Kidney (tissue), 14 donors: ENCODE data around the gene MT3. TPM values are rescaled to one million over a fixed set of nuclear protein-coding genes. Genes with fewer than 3 reads are reported as not detected.

ENCODE experiments used
- DNase-seq, 5 donors: peaks; one replicate each; pipeline ENCODE4 v3.0.0-alpha.2; 2013 to 2020
- FAIRE-seq: peaks from 2 replicates; lab custom pipeline; 2012; peaks lifted over from hg19 to GRCh38; lab: Jason Lieb, UNC
- H3K27ac ChIP-seq, 2 donors: one replicate each; pipeline ENCODE4 v1.7.0; 2013; ENCODE audit warnings: low read depth in 2 of 2, low read length in 2 of 2, inconsistent platforms in 1 of 2
- H3K27me3 ChIP-seq: one replicate; pipeline ENCODE4 v1.7.1; 2013; ENCODE audit warnings: low read length, inconsistent platforms; ENCODE audit not compliant: control insufficient read depth, insufficient read depth
- H3K36me3 ChIP-seq, 3 donors: one replicate each; pipeline versions ENCODE4 v1.7.0 to v1.7.1; 2013; ENCODE audit warnings: low read length in 3 of 3, control low read depth in 1 of 3, inconsistent platforms in 1 of 3; ENCODE audit not compliant: insufficient read depth in 3 of 3, control insufficient read depth in 2 of 3
- H3K4me1 ChIP-seq, 3 donors: one replicate each; pipeline versions ENCODE4 v1.7.0 to v1.7.1; 2013; ENCODE audit warnings: low read length in 3 of 3, inconsistent platforms in 1 of 3, low read depth in 1 of 3; ENCODE audit not compliant: control insufficient read depth in 2 of 3, insufficient read depth in 2 of 3
- H3K4me3 ChIP-seq, 3 donors: one replicate each; pipeline versions ENCODE4 v1.7.0 to v1.8.1; 2013; ENCODE audit warnings: low read length in 3 of 3, control low read depth in 1 of 3, inconsistent platforms in 1 of 3
- H3K9ac ChIP-seq, 3 donors: one replicate each; pipeline versions ENCODE4 v1.7.0 to v1.7.1; 2013; ENCODE audit warnings: low read length in 3 of 3, control low read depth in 1 of 3, inconsistent platforms in 1 of 3
- H3K9me3 ChIP-seq, 3 donors: one replicate each; pipeline versions ENCODE4 v1.7.0 to v1.7.1; 2013; ENCODE audit warnings: low read length in 3 of 3, control low read depth in 1 of 3, inconsistent platforms in 1 of 3; ENCODE audit not compliant: control insufficient read depth in 2 of 3, insufficient read depth in 1 of 3
- CTCF ChIP-seq: IDR thresholded peaks from 3 replicates; pipeline ENCODE4 v1.5.1; 2012; ENCODE audit warnings: mild to moderate bottlenecking, moderate library complexity, borderline replicate concordance; ENCODE audit not compliant: insufficient read depth; ENCODE audit errors: extremely low read depth
- intact Hi-C: fragments of 100-400 bp; cut with DNase I; formaldehyde crosslinking; loops from one replicate; pipeline ENCODE4 v1.11.1; 2022
- polyA plus RNA-seq: library from polyadenylated mRNA; stranded (reverse); fragments of 350-450 nt; fragmentation: Illumina TruSeq; extraction: RNeasy Lipid Tissue Mini Kit (QIAGEN cat#74804); gene quantifications from one replicate; pipeline ENCODE4 v1.2.3, GENCODE V29; 2014; ENCODE audit warnings: low read depth, low replicate concordance; ENCODE audit not compliant: insufficient read depth
- total RNA-seq: library from RNA; stranded (reverse); fragmentation: NEBNext Ultra II Directional; extraction: Animal tissue kit (Norgen Biotek cat#: 25700); gene quantifications from one replicate; pipeline ENCODE4 v1.2.1, GENCODE V29; 2021
- donor health status: control.
- donor health status: control.
- donor health status: control.
- donor health status: control.
- donor health status: control.
- donor health status: DM: yes; HTN: yes; CAD: no.
- donor health status: Normal renal cell carcinoma (clear cell type).

MT3 gene
- total and polyA plus RNA-seq, 2 donors from 2014 or later: 25.5 TPM; not detected in 1

DNA sequence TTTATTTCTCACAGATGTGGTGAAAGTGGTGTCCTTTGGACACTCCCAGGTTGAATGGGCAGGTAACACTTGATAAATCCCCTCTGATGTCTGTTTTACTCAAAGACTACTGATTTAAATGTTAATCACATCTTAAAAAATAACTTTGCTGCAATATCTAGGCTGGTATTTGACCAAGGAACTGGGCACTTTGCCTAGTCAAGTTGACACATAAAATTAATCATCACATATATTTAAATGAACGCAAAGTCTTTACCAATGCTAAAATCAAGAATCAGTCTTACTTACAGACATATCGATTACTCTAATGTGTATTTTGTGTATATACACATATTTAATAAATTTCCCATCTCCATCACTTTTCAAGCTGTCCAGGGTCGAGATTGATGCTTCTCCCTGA, 26.0 kb downstream of the MT3 start:
- intact Hi-C loops: no loop called here
- H3K4me1 ChIP-seq: peaks cover 0 to 27% (median 7%) of the 10 kb centered on the region in 3 donors
- FAIRE-seq: no peak

DNA sequence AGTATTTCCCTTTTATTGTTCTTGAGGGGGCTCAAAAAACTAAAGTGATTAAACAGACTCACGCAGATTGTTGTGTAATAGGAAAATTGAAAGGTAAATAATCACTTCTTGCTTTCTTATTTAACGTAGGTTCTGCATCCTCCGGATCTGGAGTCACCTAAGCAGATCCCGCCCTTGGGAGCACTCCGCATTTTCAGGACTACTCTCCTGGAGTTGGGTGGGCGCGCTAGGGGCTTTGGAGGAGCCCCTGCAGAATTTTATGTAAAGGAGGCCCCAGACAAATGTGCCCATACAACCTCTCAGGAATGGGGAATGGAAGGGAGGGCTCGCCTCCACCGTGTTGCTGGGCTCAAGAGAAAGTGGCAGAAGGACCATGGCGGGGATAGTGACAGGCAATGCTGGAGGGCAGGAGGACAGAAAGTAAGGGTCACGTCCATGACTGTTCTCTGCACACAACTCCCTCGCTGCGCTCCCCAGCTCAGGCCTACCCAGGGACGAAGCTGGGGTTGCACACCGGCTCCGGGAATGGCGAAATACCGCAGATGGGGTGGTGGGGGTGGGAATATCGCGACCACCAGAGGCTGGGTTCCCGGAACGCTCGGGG, 27.4 kb downstream of the MT3 start:
- Histone ChIP-seq H3K27me3 (peaks cover 9% of the 10 kb centered on the region), H3K4me1 (peaks cover 0 to 14% (median 0%) of the 10 kb centered on the region in 3 donors), H3K27ac (peak overlapping the region; percentile 25 to 45), H3K36me3 (no peaks in the 10 kb centered on the region), H3K9me3 (no peaks in the 10 kb centered on the region), H3K4me3 (peak overlapping the region in 2 of 3 donors; percentile 51 to 61), H3K9ac (peak overlapping the region in 1 of 3 donors; percentile 63)
- intact Hi-C loops: no loop called here
- DNase-seq (peak in 1 of 5 donors; percentile 46), FAIRE-seq (no peak)
- TF ChIP-seq CTCF: no peak

More for the DNA sequence above, 26.0 kb downstream of the MT3 start:
- H3K4me3 ChIP-seq: no peak overlapping the region
- DNase-seq: no peak
- H3K9me3 ChIP-seq: no peaks in the 10 kb centered on the region
- TF ChIP-seq CTCF: no peak
- H3K27ac ChIP-seq: no peak overlapping the region
- no peaks in the 10 kb centered on the region for H3K36me3 ChIP-seq
- H3K27me3 ChIP-seq: peaks cover 9% of the 10 kb centered on the region
- no peak overlapping the region for H3K9ac ChIP-seq

DNA sequence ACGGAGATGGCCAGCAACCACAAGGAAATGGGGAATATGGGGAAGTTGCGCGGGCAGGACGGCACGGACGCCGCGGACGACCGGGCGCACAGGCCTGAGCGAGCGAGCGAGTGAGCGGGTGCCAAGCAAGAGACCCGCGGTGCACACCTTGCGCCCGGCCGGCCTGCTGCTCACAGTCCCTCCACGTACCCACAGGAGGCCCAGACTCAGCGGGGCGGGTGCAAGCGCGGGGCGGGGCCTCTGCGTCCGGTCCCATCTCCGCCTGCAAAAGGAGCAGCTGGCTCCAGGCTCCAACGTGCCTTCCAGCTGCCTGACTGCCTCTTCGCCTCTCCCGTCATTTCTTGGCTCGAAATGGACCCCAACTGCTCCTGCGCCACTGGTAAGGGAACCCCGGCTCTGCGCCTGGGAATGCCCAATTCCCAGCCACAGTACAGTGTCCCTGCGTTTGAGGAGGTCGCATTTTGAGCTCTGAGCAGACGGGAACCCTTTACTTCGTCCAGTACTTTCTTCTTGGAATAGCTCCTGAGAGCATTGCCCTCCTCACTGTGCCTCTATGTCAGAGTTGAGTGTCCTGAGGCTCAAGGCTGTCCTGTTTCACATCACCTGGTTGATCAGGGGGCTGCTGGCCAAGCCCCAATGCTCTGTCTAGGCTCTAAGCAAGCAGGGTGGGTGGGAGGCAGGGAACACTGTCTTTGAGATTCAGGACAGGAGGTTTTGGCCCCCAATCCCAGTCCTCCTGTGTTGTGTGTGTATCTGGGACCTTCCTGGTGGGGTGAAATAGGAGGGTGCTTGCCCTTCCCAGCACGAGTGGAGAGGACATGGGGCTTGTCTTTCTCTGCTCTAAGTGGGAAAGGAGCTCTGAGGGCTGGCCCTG, 28.1 kb downstream of the MT3 start:
- FAIRE-seq: no peak
- Histone ChIP-seq H3K9me3 (no peaks in the 10 kb centered on the region), H3K4me1 (peaks cover 0 to 13% (median 0%) of the 10 kb centered on the region in 3 donors), H3K4me3 (peak overlapping the region in 2 of 3 donors; percentile 61 to 75), H3K36me3 (no peaks in the 10 kb centered on the region), H3K27ac (peak overlapping the region; percentile 25 to 30), H3K27me3 (peaks cover 9% of the 10 kb centered on the region), H3K9ac (peak overlapping the region in 2 of 3 donors; percentile 63 to 81)
- intact Hi-C loops: no loop called here
- peak; percentile 67 to 93 (median 74) for DNase-seq
- TF ChIP-seq CTCF: no peak
